HUES6 (cell line): Measurements from ENCODE around the gene OR2T35.

Source experiments
- H3K27ac ChIP-seq: 2 replicates; pipeline ENCODE4 v1.7.0; 2013; ENCODE audit warnings: low read depth, mild to moderate bottlenecking, low read length, inconsistent platforms
- H3K27me3 ChIP-seq: 2 replicates; pipeline ENCODE4 v1.6.1; 2013; ENCODE audit warnings: low read length; ENCODE audit not compliant: control insufficient read depth, insufficient read depth
- H3K36me3 ChIP-seq: 2 replicates; pipeline ENCODE4 v1.6.1; 2013; ENCODE audit warnings: low read length; ENCODE audit not compliant: control insufficient read depth, insufficient read depth
- H3K4me1 ChIP-seq: 2 replicates; pipeline ENCODE4 v1.6.1; 2013; ENCODE audit warnings: low read length; ENCODE audit not compliant: control insufficient read depth, insufficient read depth
- H3K4me3 ChIP-seq: 2 replicates; pipeline ENCODE4 v1.5.1; 2013; ENCODE audit warnings: low read depth, low read length
- H3K9ac ChIP-seq: one replicate; pipeline ENCODE4 v1.6.1; 2013; ENCODE audit warnings: mild to moderate bottlenecking, low read length
- H3K9me3 ChIP-seq: 2 replicates; pipeline ENCODE4 v1.6.1; 2013; ENCODE audit warnings: low read depth, low read length; ENCODE audit not compliant: control insufficient read depth, insufficient read depth

OR2T35 gene

GRCh38 chr1:248592655-248593054 is 52.4 kb downstream of the OR2T35 start:
- H3K36me3 ChIP-seq, result no peaks in the 10 kb centered on the region
- H3K9me3 ChIP-seq, result peaks cover 38% of the 10 kb centered on the region; the same call in 1 of the 2 replicates
- no peaks in the 10 kb centered on the region for H3K27me3 ChIP-seq
- no peaks in the 10 kb centered on the region for H3K4me1 ChIP-seq
- H3K27ac ChIP-seq, result no peak overlapping the region
- H3K4me3 ChIP-seq, result no peak overlapping the region; the same call in 1 of the 2 replicates
- H3K9ac ChIP-seq, result no peak overlapping the region

- Histone ChIP-seq H3K4me3 (no peak overlapping the region), H3K9me3 (peaks cover 26% of the 10 kb centered on the region; the same call in 1 of the 2 replicates), H3K27ac (no peak overlapping the region)
Measured at GRCh38 chr1:248590055-248590454, 55.0 kb downstream of the OR2T35 start.

GRCh38 chr1:248589334-248589733 is 55.7 kb downstream of the OR2T35 start:
- no peaks in the 10 kb centered on the region for H3K36me3 ChIP-seq
- no peak overlapping the region for H3K27ac ChIP-seq
- H3K9ac ChIP-seq, result no peak overlapping the region
- no peak overlapping the region for H3K4me3 ChIP-seq
- H3K9me3 ChIP-seq, result peaks cover 22% of the 10 kb centered on the region; the same call in 1 of the 2 replicates
- H3K27me3 ChIP-seq, result no peaks in the 10 kb centered on the region
- no peaks in the 10 kb centered on the region for H3K4me1 ChIP-seq

More at GRCh38 chr1:248590055-248590454, 55.0 kb downstream of the OR2T35 start:
- Histone ChIP-seq H3K9ac (no peak overlapping the region), H3K27me3 (no peaks in the 10 kb centered on the region), H3K36me3 (no peaks in the 10 kb centered on the region), H3K4me1 (no peaks in the 10 kb centered on the region)
